Muscle of back (tissue), 11 donors: Measurements from ENCODE around the gene EPHA1. TPM values are rescaled to one million over a fixed set of nuclear protein-coding genes. Genes with fewer than 3 reads are reported as not detected.
A peak's percentile ranks its signal among the peaks of the same experiment; 100 is the strongest.
"Not testable (repeated sequence)": the region's sequence is repeated elsewhere in the genome, so short reads cannot be mapped to it uniquely, and the experiment has no call there.

Source experiments
- DNase-seq, 3 donors: peaks; one replicate each; pipeline versions ENCODE4 v3.0.0 to v3.0.0-alpha.2; 2013
- polyA plus RNA-seq, 10 donors: library from polyadenylated mRNA; unstranded; fragments of 120-200 nt; gene quantifications; one replicate each; pipeline ENCODE4 v1.2.1, GENCODE V29; 2013; ENCODE audit not compliant: insufficient read length in 10 of 10

Gene EPHA1
- polyA plus RNA-seq, 10 donors: 2.5 to 8.8 (median 4.7) TPM

- peak in 1 of 3 donors; percentile 82 for DNase-seq
These were observed 3.3 kb downstream of the EPHA1 start for GRCh38 chr7:143405173-143406001.

GRCh38 chr7:143402233-143402632, 6.4 kb downstream of the EPHA1 start:
- DNase-seq: not testable (repeated sequence)

DNA sequence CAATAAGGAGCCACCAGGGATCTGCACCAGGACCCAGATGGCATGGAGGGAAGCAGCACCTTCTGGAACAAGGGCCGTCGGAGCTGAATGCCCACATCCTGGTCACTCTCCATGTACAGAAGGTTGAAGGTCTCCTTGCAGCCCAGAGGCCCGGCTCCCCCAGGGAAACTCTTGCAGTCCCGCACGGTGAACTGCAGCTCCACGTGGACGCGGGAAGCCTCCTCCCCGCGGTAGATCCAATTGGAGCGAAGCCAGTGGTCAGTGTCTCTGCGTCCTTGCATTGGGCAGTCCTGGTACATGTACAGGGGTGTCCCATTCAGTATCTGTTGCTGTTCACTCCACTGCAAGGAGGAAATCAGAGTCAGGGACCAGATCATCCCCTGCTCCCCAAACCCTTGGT, 7.4 kb downstream of the EPHA1 start:
- no peak for DNase-seq

- no peak for DNase-seq
These were observed 9.0 kb downstream of the EPHA1 start for GRCh38 chr7:143399642-143400041.

GRCh38 chr7:143399151-143399550, 9.5 kb downstream of the EPHA1 start:
- DNase-seq: no peak

DNA sequence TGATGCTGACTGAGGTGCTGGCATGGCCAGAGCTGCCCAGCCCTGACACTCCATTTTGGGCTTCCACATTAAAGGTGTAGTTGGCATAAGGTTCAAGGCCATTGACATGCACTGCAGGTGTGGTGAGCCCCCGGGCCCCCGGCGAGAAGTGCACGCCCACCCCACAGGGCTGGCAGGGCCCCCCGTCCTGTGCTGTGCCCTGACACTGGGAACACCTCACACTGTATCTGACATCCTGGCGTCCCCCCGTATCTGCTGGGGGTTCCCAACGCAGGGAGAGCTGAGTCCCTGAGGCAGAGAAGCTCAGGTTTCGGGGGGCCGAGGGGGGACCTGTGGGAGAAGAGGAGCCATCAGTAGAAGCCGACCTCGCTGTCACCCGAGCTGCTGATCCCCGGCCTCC, 10.0 kb downstream of the EPHA1 start:
- no peak for DNase-seq

DNA sequence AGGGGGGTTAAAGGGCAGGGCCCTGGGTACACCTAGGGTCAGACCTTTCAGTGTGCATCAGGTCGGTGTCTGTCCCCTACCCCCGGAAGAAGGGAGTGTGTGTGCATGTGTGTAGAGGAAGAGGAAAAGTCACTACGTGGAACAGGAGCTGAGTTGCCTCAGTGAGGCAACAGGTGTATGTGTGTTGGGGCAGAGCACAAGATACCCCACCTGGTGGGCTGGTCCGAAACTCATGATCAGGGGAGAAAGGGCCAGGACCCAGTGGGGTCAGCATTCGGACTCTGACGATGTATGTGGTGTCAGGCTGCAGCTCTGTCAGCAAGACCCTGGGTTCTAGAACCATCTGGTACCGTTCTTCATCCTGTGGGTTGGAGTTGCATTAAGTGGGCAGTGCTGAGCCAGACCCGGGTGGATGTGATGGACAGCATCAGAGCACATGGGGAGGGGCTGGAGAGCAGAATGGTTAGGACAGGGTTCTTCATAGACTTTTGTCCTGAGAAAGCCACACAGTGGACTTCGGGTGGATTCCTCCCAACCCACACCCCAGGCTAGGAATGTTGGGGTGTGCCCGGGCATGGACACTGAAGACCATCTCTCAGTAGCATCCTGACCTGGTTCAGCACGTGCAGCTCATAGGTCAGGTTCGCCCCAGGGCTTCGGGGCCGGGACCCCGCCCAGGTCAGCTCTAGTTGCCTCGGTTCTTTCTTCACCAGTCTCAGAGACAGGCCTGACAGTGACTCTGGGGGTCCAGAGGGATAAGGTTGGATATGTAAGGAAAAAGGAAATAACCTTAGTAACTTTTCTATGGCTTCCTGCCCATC, 10.7 kb downstream of the EPHA1 start:
- no peak for DNase-seq

GRCh38 chr7:143396625-143397556, 11.8 kb downstream of the EPHA1 start:
- no peak for DNase-seq

GRCh38 chr7:143396182-143396581, 12.5 kb downstream of the EPHA1 start:
- DNase-seq: no peak

DNA sequence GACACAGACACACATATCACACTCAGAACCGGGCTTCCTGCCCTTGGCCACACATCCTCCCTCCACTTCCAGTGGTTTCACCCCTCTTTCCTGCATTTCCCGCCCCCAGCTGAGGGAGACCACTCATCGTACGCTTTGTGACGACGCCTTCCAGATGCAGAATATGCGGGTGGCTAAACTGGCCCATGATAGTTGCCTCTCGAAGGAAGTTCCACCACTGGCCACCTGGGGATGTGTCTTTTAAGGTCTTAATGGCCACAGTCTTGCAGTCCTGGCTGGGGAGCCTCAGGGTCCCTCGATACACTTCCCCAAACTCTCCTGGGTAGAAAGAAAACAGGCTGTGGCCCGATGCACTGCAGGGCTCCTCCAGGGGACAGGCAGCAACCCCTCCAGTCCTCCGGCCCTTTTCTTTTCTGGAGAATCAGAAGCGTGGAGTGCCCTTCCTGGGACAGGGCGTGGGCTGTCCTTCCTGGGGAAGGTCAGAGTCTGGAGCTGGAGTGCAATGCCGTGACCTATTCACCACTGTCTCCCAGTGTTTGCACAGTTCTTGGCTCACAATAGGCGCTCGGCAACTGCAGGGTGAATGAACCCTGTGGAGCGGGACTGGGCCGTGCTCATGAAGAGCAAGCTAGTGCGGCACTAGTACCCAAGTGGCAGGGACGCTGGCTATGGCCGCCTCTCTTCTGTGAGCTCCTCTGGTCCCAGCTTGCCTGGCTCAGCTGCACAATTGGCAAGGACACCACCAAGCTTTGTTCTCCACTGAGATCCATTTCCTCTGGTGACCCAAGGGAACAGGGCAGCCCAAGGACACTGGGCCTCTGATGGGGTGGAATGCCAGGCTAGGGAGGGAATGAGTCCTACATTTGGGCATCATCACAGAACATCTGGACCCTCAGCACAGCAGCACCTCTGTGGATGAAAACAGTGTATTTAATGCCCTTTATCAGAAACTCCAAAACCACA, 13.2 kb downstream of the EPHA1 start:
- DNase-seq: no peak

- no peak for DNase-seq
These were observed 13.9 kb downstream of the EPHA1 start for GRCh38 chr7:143394777-143395176.

- DNase-seq: no peak
These were observed 14.6 kb downstream of the EPHA1 start for GRCh38 chr7:143394068-143394467.

DNA sequence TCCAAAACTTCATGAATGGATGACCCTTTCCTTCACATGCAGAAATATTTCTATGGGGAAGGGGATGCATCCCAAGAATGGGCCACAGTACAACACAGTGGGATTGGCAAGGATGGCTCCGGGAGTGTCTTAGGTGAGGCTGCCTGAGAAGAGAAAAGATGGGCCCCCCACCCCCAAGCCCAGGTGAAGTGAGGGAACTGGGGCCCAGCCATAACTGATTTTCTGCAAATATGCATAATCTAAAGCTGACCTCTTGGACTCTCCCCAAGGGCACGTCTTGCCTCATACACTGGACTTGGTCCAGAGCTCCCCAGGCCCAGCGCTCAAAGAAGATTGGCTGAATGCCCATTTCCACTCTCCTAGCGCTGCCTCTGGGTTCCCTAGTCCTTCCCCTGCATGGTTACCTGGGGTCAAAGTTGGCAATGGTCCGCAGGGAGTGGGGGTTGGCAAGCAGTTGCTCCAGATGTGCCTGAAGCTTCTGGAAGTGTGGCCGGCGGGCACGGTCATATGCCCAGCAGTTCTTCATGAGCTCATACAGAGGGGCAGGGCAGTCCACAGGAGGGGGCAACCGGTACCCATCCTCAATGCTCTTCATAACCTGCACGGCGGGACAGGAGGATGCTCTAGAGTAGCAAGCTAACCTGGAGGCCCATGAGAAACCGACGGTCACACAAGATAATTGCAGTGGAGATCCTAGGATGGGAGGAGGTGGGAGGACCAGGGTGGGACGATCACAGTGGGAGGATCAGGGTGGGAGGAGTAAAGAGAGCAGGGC, 15.2 kb downstream of the EPHA1 start:
- DNase-seq: no peak

GRCh38 chr7:143392875-143393266, 15.8 kb downstream of the EPHA1 start:
- no peak for DNase-seq

DNA sequence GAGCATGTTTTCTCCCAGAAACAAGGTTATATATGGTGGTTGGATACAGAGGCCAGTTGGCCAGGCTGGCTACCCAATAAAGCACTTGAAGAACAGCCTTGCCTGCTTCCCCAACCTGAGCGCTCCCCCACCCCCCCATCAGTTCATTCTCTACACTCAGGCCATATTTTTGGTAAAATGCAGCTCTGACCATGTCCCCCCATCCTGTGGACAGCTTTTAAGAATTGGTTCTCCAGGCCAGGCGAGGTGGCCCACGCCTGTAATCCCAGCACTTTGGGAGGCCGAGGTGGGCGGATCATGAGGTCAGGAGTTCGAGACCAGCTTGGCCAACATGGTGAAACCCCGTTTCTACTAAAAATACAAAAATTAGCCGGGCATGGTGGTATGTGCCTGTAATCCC, 16.2 kb downstream of the EPHA1 start:
- not testable (repeated sequence) for DNase-seq

DNA sequence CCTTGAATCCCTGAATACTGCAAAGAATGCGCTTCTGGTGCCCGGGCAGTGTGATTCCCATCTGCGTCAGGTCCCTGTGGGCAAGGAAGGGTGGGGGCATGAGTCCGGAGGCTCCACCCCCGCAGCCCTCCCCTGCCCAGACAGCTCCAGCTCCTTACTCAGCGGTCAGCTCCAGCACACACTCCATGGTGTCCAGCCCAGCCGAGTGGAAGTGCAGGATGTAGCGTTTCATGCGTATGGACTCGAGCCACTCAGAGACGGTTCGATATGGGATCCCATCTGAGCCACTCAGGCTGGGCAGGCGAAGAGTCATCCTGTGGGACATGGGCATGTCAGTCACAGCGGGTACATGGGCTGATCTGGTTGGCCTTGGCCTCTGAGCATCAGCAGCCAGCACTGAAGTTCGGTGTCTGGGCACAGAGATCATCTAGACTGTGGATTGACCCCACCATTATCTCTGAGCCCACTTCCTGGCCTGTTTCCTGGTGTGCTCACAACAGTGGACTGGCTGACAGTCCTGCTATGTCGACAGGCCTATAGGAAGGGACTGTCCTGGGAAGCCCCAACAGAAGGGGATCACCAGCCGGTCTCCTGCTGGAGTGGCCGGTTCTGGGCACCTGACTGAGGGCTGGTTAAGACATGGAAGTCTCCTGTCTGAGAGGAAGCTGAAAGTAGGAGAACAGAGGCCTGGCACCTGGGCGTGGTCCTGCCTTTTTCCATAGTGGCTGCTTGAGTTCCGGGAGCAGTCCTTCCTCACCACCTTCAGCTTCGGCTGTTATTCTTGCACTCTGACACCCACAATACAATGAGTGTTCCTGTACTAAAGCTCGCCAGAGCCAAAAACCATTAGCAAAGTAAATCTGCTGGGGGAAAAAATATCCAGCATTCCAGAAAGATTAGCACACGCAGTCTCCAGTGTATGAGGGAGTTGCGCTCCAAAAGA, 16.9 kb downstream of the EPHA1 start:
- DNase-seq: peak; percentile 66 to 85 (median 72)

DNA sequence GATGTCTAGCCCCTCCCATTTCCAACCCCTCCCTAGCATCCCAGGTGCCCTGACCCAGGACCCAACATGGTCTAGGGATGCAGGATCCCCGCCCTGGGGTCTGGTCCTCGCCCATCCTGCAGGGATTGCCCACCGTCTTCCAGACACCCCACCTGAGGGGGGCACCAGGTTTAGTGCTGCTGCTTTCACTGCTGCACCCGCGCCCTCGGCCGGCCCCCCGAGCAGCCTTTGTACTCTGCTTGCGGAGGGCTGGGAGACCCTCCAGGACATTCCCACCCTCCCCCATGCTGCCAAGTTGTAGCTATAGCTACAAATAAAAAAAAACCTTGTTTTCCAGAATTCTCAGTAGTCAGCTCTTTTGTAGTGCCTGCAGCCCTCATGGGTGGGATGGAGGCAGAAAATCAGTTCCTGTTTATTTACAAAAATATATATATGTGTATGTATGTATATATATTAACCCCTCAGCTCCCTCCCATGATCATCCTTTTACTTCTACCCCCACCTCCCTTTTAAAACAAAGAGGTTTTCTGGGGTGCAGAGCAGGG, 17.8 kb downstream of the EPHA1 start:
- peak in 1 of 3 donors; percentile 60 for DNase-seq

- no peak for DNase-seq
These were observed 18.4 kb downstream of the EPHA1 start for GRCh38 chr7:143390104-143390772.
